ENCODE data around the gene TSPAN7. TPM values are rescaled to one million over a fixed set of nuclear protein-coding genes. Genes with fewer than 3 reads are reported as not detected.

TSPAN7 gene
- 4.2 and 5.2 TPM in 2 replicates for total RNA-seq
- polyA plus RNA-seq, result 2.7 and 3.2 TPM in 2 replicates
- polyA plus RNA-seq (2011; cell fraction: cytosol; rRNA removed), result 3.2 and 3.4 TPM in 2 replicates
- 1.1 and 1.6 TPM in 2 replicates for polyA plus RNA-seq (2011; cell fraction: nucleus; rRNA removed)
- polyA plus RNA-seq (2012), result 0.34 and 0.43 TPM in 2 replicates
- 2.3 and 3.1 TPM in 2 replicates for polyA minus RNA-seq
- not detected for polyA minus RNA-seq (2011; cell fraction: cytosol; rRNA and poly(A)+ RNA removed)
- polyA minus RNA-seq (2011; cell fraction: nucleus; rRNA and poly(A)+ RNA removed), result 1.3 and 2.0 TPM in 2 replicates
- Bru-seq, nascent RNA, result percentile 26 among the genes with signal in this experiment
- percentile 61 among the genes with signal in this experiment for BruChase-seq, experiment 1, labeled RNA remaining after a 6-hour chase
- percentile 44 among the genes with signal in this experiment for BruChase-seq, experiment 2, labeled RNA remaining after a 2-hour chase
- long read RNA-seq, transcript TSPAN7-202 (8 exons, 1,909 nt), result major isoform, 11 of 15 reads
- long read RNA-seq, partial matches to known transcripts, result 3 of 15 reads
- long read RNA-seq, other reads (novel, unspliced or antisense), result 0 of 15 reads

GRCh38 chrX:38561126-38561868, at the start of gene TSPAN7:
Gene TSPAN7, plus strand, starts transcription at chrX:38561542. Its CDS starts 5 bp downstream, at chrX:38561547.
- Histone ChIP-seq H3K9ac (replicated peaks; ENCODE audit: extremely low read depth, insufficient read depth, low read length) (peak within 1 kb of the TSS; percentile 42), H3K27ac (ENCODE audit: insufficient read depth, low read depth, low read length) (no peak within 1 kb of the TSS), H3K4me2 (ENCODE audit: insufficient read depth, low read length) (peak within 1 kb of the TSS; percentile 79), H3K27me3 (ENCODE audit: control insufficient read depth in 2 of 2, insufficient read depth in 2 of 2, low read length in 2 of 2) (no peaks in the 10 kb centered on the region), H3K4me1 (ENCODE audit: control insufficient read depth, extremely low read depth, insufficient read depth, low read length) (peaks cover 16% of the 10 kb centered on the region), H3K9me1 (replicated peaks; ENCODE audit: control insufficient read depth, extremely low read depth, insufficient read depth, low read length) (no peaks in the 10 kb centered on the region), H3K79me2 (ENCODE audit: control insufficient read depth, insufficient read depth, low read length) (no peaks in the 10 kb centered on the region), H3K4me3 (replicated peaks in 1 of 3; ENCODE audit: insufficient read depth in 1 of 3, low read depth in 1 of 3, low read length in 3 of 3) (peak within 1 kb of the TSS; percentile 50 to 69 (median 61)), H4K20me1 (replicated peaks; ENCODE audit: control insufficient read depth, extremely low read depth, insufficient read depth, low read length) (no peaks in the 10 kb centered on the region), H3K36me3 (ENCODE audit: control insufficient read depth in 2 of 2, extremely low read depth in 1 of 2, insufficient read depth in 2 of 2, low read length in 2 of 2) (no peaks in the 10 kb centered on the region), H3K9me3 (replicated peaks; ENCODE audit: control insufficient read depth, insufficient read depth, low read length) (no peaks in the 10 kb centered on the region), H2AFZ (ENCODE audit: low read depth, low read length) (peak within 1 kb of the TSS; percentile 97)
- DNase-seq (ENCODE audit: low read depth, low spot score) (peak; percentile 60), FAIRE-seq (peak; percentile 78)
- dilution Hi-C loops (cut with MboI; ENCODE audit: extremely low pct_ligation_motif_present, low sequenced_read_pairs) (no loop called here), intact Hi-C loops (cut with micrococcal nuclease) (no loop called here)
- TF ChIP-seq POLR2AphosphoS5 (IDR thresholded peaks at IDR 0.05; ENCODE audit: insufficient read depth, low read depth, low read length), result no peak
- TF ChIP-seq FOS (IDR thresholded peaks at IDR 0.05; ENCODE audit: borderline replicate concordance, insufficient read depth, low read length), result no peak
- TF ChIP-seq EZH2 (IDR thresholded peaks at IDR 0.05; ENCODE audit: borderline replicate concordance, low read depth, low read length, severe bottlenecking), result no peak
- no peak for TF ChIP-seq JUN (IDR thresholded peaks at IDR 0.05; ENCODE audit: borderline replicate concordance, insufficient read depth, insufficient read length, low read depth)
- TF ChIP-seq MYC (IDR thresholded peaks at IDR 0.05; ENCODE audit: low read depth, low read length), result no peak
- no peak for TF ChIP-seq POLR2A (IDR thresholded peaks at IDR 0.05; ENCODE audit: low read depth, low read length)
- TF ChIP-seq GATA2 (IDR thresholded peaks at IDR 0.05; ENCODE audit: insufficient read depth, insufficient read length, low read depth, low read length), result no peak
- no peak for TF ChIP-seq MAX (IDR thresholded peaks at IDR 0.05; ENCODE audit: insufficient read depth, insufficient read length)
- ChIA-PET POLR2A (no interaction called here), CTCF (no interaction called here)
- no TSS peak for BruUV-seq (replicated peaks)
